Neural cell (in vitro differentiated cells): Measurements from ENCODE around the gene EFTUD2. TPM values are rescaled to one million over a fixed set of nuclear protein-coding genes. Genes with fewer than 3 reads are reported as not detected.

Experiments used
- H2AFZ ChIP-seq: fragments of 200-600, 300-800 bp; sonication (generic), shearing (Covaris generic); 2 replicates; pipeline ENCODE4 v1.6.0; 2014; ENCODE audit warnings: low read depth, mild to moderate bottlenecking, antibody characterized with exemption, low read length, moderate library complexity
- H3F3A ChIP-seq: fragments of 200-600 bp; shearing (Covaris generic); 2 replicates; pipeline ENCODE4 v1.6.1; 2016; ENCODE audit warnings: mild to moderate bottlenecking, moderate library complexity, mixed read lengths, antibody characterized with exemption, low read length; ENCODE audit not compliant: insufficient read depth, poor library complexity, severe bottlenecking
- H3K27ac ChIP-seq: fragments of 200-600, 300-800 bp; sonication (generic), shearing (Covaris generic); 2 replicates; pipeline ENCODE4 v1.5.1; 2014; ENCODE audit warnings: mild to moderate bottlenecking, low read length, moderate library complexity
- H3K27me3 ChIP-seq: fragments of 300-800, 200-600 bp; sonication (generic), shearing (Covaris generic); 2 replicates; pipeline ENCODE4 v1.6.0; 2014; ENCODE audit warnings: mild to moderate bottlenecking, low read depth, low read length, moderate library complexity; ENCODE audit not compliant: insufficient read depth
- H3K36me3 ChIP-seq: fragments of 300-800, 200-600 bp; sonication (generic), shearing (Covaris generic); 2 replicates; pipeline ENCODE4 v1.5.1; 2014; ENCODE audit warnings: mild to moderate bottlenecking, antibody characterized with exemption, low read length, moderate library complexity; ENCODE audit not compliant: insufficient read depth
- H3K4me2 ChIP-seq: fragments of 300-800, 200-600 bp; sonication (generic), shearing (Covaris generic); 2 replicates; pipeline ENCODE4 v1.6.0; 2014; ENCODE audit warnings: mild to moderate bottlenecking, low read length
- H3K4me3 ChIP-seq: fragments of 300-800, 200-600 bp; sonication (generic), shearing (Covaris generic); 2 replicates; pipeline ENCODE4 v1.5.1; 2014; ENCODE audit warnings: mild to moderate bottlenecking, low read length, moderate library complexity
- H3K79me2 ChIP-seq: fragments of 200-600 bp; shearing (Covaris generic); replicated peaks from 2 replicates; pipeline ENCODE4 v1.6.0; 2014; ENCODE audit warnings: mild to moderate bottlenecking, low read length, moderate library complexity; ENCODE audit not compliant: insufficient read depth
- H3K9ac ChIP-seq: fragments of 300-800, 200-600 bp; sonication (generic), shearing (Covaris generic); 2 replicates; pipeline ENCODE4 v1.6.1; 2016; ENCODE audit warnings: mild to moderate bottlenecking, low read length, mixed read lengths
- H3K9me2 ChIP-seq: fragments of 200-600 bp; shearing (Covaris generic); 2 replicates; pipeline ENCODE4 v1.6.1; 2016; ENCODE audit warnings: mild to moderate bottlenecking, low read length, mixed read lengths; ENCODE audit not compliant: insufficient read depth
- H3K9me3 ChIP-seq: fragments of 200-600, 300-800 bp; sonication (generic), shearing (Covaris generic); 2 replicates; pipeline ENCODE4 v1.6.1; 2016; ENCODE audit warnings: mild to moderate bottlenecking, mixed run types, low read length, moderate library complexity, mixed read lengths
- H4K20me1 ChIP-seq: fragments of 200-600 bp; shearing (Covaris generic); 2 replicates; pipeline ENCODE4 v1.6.1; 2016; ENCODE audit warnings: mild to moderate bottlenecking, mixed run types; ENCODE audit not compliant: insufficient read depth
- EP300 ChIP-seq: fragments of 450-650 bp; conservative IDR thresholded peaks from 2 replicates; pipeline ENCODE4 v1.6.1; 2014; ENCODE audit warnings: antibody characterized with exemption, mild to moderate bottlenecking, moderate library complexity; ENCODE audit not compliant: poor library complexity, severe bottlenecking
- EZH2 ChIP-seq: fragments of 200-600, 300-800 bp; shearing (Covaris generic), sonication (generic); IDR thresholded peaks from 2 replicates; pipeline ENCODE4 v1.6.1; 2014; ENCODE audit warnings: antibody characterized with exemption, low read length, borderline replicate concordance, mild to moderate bottlenecking; ENCODE audit not compliant: insufficient read depth, poor library complexity, severe bottlenecking
- MXI1 ChIP-seq: fragments of 450-650 bp; conservative IDR thresholded peaks from 2 replicates; pipeline ENCODE4 v1.6.1; 2014; ENCODE audit warnings: antibody characterized with exemption, mild to moderate bottlenecking; ENCODE audit not compliant: poor library complexity, severe bottlenecking
- POLR2AphosphoS5 ChIP-seq: IDR thresholded peaks from 2 replicates; pipeline ENCODE4 v1.6.1; 2012
- RAD21 ChIP-seq: fragments of 450-650 bp; conservative IDR thresholded peaks from 2 replicates; pipeline ENCODE4 v1.6.1; 2014; ENCODE audit warnings: antibody characterized with exemption, mild to moderate bottlenecking, moderate library complexity
- REST ChIP-seq: IDR thresholded peaks from 2 replicates; pipeline ENCODE4 v1.6.1; 2012; ENCODE audit warnings: borderline replicate concordance
- SMC3 ChIP-seq: fragments of 450-650 bp; conservative IDR thresholded peaks from 2 replicates; pipeline ENCODE4 v1.6.1; 2014; ENCODE audit warnings: antibody characterized with exemption, mild to moderate bottlenecking, moderate library complexity; ENCODE audit not compliant: poor library complexity
- TAF1 ChIP-seq: IDR thresholded peaks from 2 replicates; pipeline ENCODE4 v1.6.1; 2012; ENCODE audit warnings: low read depth
- polyA plus RNA-seq: library from polyadenylated mRNA; depleted of rRNA; stranded (reverse); fragments of >200 nt; gene quantifications from 2 replicates; pipeline ENCODE4 v1.2.3, GENCODE V29; 2014
- TF ChIP-seq, protein P1 (sequence below): fragments of 450-650 bp; IDR thresholded peaks from 2 replicates; pipeline ENCODE4 v1.5.1; 2014; ENCODE audit warnings: antibody characterized with exemption, mild to moderate bottlenecking, moderate library complexity; ENCODE audit not compliant: poor library complexity, severe bottlenecking

EFTUD2 gene
- polyA plus RNA-seq, 1 donor from 2014 or later, result 69.4 TPM

DNA sequence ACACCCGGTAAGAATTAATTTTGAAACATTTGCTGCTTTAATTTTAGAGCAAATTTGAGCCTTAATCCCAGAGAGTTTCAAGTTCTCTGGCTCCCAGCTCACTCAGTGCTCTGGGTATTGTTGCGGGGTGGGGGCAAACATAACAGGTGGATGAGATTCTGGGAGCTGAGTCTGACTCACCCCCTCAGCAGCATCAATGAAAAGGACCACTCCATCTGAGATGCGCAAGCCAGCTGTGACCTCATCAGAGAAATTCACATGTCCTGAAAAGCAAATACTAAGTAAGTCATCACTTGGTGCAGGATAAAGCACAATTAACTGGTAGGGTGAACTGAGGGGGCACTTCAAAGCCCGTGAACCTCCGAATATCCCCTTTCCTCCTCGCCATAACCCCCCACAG is 19.9 kb downstream of the EFTUD2 start:
- TF ChIP-seq REST (no peak), RAD21 (no peak), EZH2 (no peak), SMC3 (no peak), MXI1 (no peak), TAF1 (no peak), POLR2AphosphoS5 (no peak), EP300 (no peak)
- TF ChIP-seq, protein P1, sequence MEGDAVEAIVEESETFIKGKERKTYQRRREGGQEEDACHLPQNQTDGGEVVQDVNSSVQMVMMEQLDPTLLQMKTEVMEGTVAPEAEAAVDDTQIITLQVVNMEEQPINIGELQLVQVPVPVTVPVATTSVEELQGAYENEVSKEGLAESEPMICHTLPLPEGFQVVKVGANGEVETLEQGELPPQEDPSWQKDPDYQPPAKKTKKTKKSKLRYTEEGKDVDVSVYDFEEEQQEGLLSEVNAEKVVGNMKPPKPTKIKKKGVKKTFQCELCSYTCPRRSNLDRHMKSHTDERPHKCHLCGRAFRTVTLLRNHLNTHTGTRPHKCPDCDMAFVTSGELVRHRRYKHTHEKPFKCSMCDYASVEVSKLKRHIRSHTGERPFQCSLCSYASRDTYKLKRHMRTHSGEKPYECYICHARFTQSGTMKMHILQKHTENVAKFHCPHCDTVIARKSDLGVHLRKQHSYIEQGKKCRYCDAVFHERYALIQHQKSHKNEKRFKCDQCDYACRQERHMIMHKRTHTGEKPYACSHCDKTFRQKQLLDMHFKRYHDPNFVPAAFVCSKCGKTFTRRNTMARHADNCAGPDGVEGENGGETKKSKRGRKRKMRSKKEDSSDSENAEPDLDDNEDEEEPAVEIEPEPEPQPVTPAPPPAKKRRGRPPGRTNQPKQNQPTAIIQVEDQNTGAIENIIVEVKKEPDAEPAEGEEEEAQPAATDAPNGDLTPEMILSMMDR, result no peak
- no peaks in the 10 kb centered on the region for H3K27me3 ChIP-seq
- no peaks in the 10 kb centered on the region for H3K36me3 ChIP-seq
- no peak overlapping the region for H3K27ac ChIP-seq
- H3K9me3 ChIP-seq, result no peaks in the 10 kb centered on the region
- no peak overlapping the region for H2AFZ ChIP-seq
- no peaks in the 10 kb centered on the region for H3F3A ChIP-seq
- H3K79me2 ChIP-seq, result no peaks in the 10 kb centered on the region
- no peak overlapping the region for H3K4me3 ChIP-seq
- H3K9ac ChIP-seq, result no peak overlapping the region
- no peaks in the 10 kb centered on the region for H3K9me2 ChIP-seq
- no peak overlapping the region for H3K4me2 ChIP-seq
- no peaks in the 10 kb centered on the region for H4K20me1 ChIP-seq

- Histone ChIP-seq H4K20me1 (no peaks in the 10 kb centered on the region), H3K4me3 (no peak overlapping the region), H3K79me2 (no peaks in the 10 kb centered on the region), H3K9me2 (no peaks in the 10 kb centered on the region), H2AFZ (no peak overlapping the region), H3K36me3 (no peaks in the 10 kb centered on the region), H3F3A (no peaks in the 10 kb centered on the region), H3K27me3 (no peaks in the 10 kb centered on the region), H3K4me2 (no peak overlapping the region), H3K9ac (no peak overlapping the region), H3K9me3 (no peaks in the 10 kb centered on the region), H3K27ac (no peak overlapping the region)
- TF ChIP-seq MXI1 (no peak), TAF1 (no peak), SMC3 (peak; percentile 73), RAD21 (peak; percentile 56)
- TF ChIP-seq, protein P1, result peak; percentile 67
Observed at GRCh38 chr17:44878627-44879221, 20.5 kb downstream of the EFTUD2 start.
